Body of pancreas (tissue), 4 donors: ENCODE results near the gene LAPTM4A.

ENCODE experiments used
- POLR2A ChIP-seq, 3 donors: fragments of 450-650 bp; IDR thresholded peaks; one replicate each; pipeline ENCODE4 v1.6.1; 2016; ENCODE audit warnings: antibody characterized with exemption in 3 of 3, mild to moderate bottlenecking in 2 of 3
- TF ChIP-seq, protein P1 (sequence below), 7 experiments: fragments of 450-650 bp in 4 of 7; fragments of 200-600 bp in 3 of 7; sonication (generic) in 3 of 7; IDR thresholded peaks; one replicate each; pipeline ENCODE4 v1.5.1; 2016 to 2019; ENCODE audit warnings: antibody characterized with exemption in 7 of 7

DNA sequence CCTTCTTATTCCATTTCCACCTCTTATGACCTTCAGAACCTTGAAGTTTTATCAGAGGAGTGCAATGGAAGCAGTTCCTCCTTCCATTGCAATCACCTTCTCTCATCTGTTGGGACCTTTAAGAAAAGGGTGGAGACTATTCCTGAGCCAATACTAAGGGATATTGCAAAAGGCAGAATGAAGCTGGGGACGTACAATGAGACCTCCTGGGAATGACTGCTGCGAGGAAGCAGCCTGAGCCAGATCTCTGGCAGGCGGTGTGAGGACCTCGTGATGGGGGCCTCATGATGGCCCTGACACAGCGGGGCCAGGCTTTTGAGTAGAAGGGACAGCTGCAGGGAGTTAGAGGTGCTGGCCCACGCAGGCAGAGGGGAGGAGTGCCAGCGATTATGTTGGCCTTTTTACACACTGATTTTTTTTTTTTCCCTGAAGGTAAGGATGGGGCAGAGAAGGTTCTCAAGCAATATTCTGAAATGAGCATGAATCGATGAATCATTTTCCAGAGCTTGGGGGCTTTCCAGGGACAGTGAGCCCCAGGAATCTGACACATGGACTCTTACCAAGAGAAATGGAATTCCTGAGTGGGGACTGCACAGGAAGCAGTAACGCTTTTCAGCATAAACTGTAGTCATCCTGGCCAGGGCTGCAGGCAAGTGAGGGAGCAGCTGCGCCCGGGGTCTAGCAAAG, 40.0 kb upstream of the LAPTM4A start:
- TF ChIP-seq POLR2A (IDR thresholded peaks at IDR 0.05) = no peak
- TF ChIP-seq, protein P1, sequence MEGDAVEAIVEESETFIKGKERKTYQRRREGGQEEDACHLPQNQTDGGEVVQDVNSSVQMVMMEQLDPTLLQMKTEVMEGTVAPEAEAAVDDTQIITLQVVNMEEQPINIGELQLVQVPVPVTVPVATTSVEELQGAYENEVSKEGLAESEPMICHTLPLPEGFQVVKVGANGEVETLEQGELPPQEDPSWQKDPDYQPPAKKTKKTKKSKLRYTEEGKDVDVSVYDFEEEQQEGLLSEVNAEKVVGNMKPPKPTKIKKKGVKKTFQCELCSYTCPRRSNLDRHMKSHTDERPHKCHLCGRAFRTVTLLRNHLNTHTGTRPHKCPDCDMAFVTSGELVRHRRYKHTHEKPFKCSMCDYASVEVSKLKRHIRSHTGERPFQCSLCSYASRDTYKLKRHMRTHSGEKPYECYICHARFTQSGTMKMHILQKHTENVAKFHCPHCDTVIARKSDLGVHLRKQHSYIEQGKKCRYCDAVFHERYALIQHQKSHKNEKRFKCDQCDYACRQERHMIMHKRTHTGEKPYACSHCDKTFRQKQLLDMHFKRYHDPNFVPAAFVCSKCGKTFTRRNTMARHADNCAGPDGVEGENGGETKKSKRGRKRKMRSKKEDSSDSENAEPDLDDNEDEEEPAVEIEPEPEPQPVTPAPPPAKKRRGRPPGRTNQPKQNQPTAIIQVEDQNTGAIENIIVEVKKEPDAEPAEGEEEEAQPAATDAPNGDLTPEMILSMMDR (IDR thresholded peaks at IDR 0.05) = no peak
